Activated CD4-positive, alpha-beta T cell treated with anti-CD3 and anti-CD28 coated beads, Interleukin-2, amount 50 U/mL, for 1 hour (primary cell): ENCODE measurements around the gene PCIF1.

Experiments used
- DNase-seq: peaks from one replicate; pipeline ENCODE4 v3.0.0-alpha.2; 2020

Gene PCIF1

GRCh38 chr20:45997187-45997586 lies 62.7 kb downstream of the PCIF1 start:
- DNase-seq = no peak
